Measurements from ENCODE around the gene WRAP73. TPM values are rescaled to one million over a fixed set of nuclear protein-coding genes. Genes with fewer than 3 reads are reported as not detected.

The WRAP73 gene
- total and polyA plus RNA-seq, 2 experiments from 2014 or later = 14.7 to 28.8 TPM

DNA sequence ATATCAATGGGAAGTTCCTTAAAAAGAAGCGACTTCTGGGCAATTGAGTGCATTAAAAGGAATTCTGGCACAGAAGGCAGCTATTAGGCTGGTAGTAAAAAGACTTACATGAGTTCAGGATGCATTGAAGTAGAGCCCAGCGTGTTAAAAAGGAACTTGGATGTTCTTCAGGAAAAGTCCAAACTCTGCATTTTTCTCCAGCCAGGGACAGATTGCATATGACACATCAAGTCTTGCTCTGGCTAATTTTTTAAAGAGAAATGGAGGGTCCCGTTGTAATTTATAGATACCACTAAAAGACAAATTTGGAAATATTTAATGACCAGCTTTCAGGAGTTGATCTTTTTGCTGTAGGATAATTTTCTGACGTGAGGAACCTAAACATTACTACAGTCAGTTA is 23.9 kb downstream of the WRAP73 start:
- WGBS (ENCODE audit: low lambda C conversion rate, missing lambda C conversion rate) = 93% methylated on average over 4 of the region's 4 CpGs
- H2AFZ ChIP-seq = no peak overlapping the region
- H3K27me3 ChIP-seq = no peaks in the 10 kb centered on the region
- peaks cover 28% of the 10 kb centered on the region for H3K79me2 ChIP-seq
- DNase-seq (ENCODE audit: low spot score) = no peak
- H3K27ac ChIP-seq = peak overlapping the region; percentile 95
- H3K4me2 ChIP-seq = peak overlapping the region; percentile 91
- no peaks in the 10 kb centered on the region for H4K20me1 ChIP-seq (ENCODE audit: insufficient read depth, poor library complexity, severe bottlenecking)
- no peaks in the 10 kb centered on the region for H3K36me3 ChIP-seq (replicated peaks; ENCODE audit: insufficient read depth, low read depth)
- no peak overlapping the region for H3K4me3 ChIP-seq
- TF ChIP-seq EZH2 (IDR thresholded peaks at IDR 0.05; ENCODE audit: borderline replicate concordance) (no peak), EZH2phosphoT487 (IDR thresholded peaks at IDR 0.05; ENCODE audit: low read depth, severe bottlenecking, unreplicated experiment) (no peak)
- TF ChIP-seq, protein P1, sequence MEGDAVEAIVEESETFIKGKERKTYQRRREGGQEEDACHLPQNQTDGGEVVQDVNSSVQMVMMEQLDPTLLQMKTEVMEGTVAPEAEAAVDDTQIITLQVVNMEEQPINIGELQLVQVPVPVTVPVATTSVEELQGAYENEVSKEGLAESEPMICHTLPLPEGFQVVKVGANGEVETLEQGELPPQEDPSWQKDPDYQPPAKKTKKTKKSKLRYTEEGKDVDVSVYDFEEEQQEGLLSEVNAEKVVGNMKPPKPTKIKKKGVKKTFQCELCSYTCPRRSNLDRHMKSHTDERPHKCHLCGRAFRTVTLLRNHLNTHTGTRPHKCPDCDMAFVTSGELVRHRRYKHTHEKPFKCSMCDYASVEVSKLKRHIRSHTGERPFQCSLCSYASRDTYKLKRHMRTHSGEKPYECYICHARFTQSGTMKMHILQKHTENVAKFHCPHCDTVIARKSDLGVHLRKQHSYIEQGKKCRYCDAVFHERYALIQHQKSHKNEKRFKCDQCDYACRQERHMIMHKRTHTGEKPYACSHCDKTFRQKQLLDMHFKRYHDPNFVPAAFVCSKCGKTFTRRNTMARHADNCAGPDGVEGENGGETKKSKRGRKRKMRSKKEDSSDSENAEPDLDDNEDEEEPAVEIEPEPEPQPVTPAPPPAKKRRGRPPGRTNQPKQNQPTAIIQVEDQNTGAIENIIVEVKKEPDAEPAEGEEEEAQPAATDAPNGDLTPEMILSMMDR (IDR thresholded peaks at IDR 0.05; ENCODE audit: poor library complexity) = no peak
- H3K9me3 ChIP-seq (ENCODE audit: low read depth) = no peaks in the 10 kb centered on the region
- H3K9me2 ChIP-seq (replicated peaks; ENCODE audit: insufficient read depth) = no peaks in the 10 kb centered on the region
- H3K4me1 ChIP-seq (ENCODE audit: insufficient read depth) = peaks cover 8% of the 10 kb centered on the region

- Histone ChIP-seq H3K9me3 (ENCODE audit: low read depth) (no peaks in the 10 kb centered on the region), H3K4me2 (peak overlapping the region; percentile 91), H3K4me1 (ENCODE audit: insufficient read depth) (peaks cover 8% of the 10 kb centered on the region), H3K79me2 (peaks cover 28% of the 10 kb centered on the region), H3K36me3 (replicated peaks; ENCODE audit: insufficient read depth, low read depth) (no peaks in the 10 kb centered on the region), H2AFZ (peak overlapping the region; percentile 23), H3K27me3 (no peaks in the 10 kb centered on the region), H4K20me1 (ENCODE audit: insufficient read depth, poor library complexity, severe bottlenecking) (no peaks in the 10 kb centered on the region), H3K4me3 (peak overlapping the region; percentile 80), H3K27ac (peak overlapping the region; percentile 95), H3K9me2 (replicated peaks; ENCODE audit: insufficient read depth) (no peaks in the 10 kb centered on the region)
- TF ChIP-seq, protein P1 (IDR thresholded peaks at IDR 0.05; ENCODE audit: poor library complexity) = no peak
- no peak for TF ChIP-seq EZH2phosphoT487 (IDR thresholded peaks at IDR 0.05; ENCODE audit: low read depth, severe bottlenecking, unreplicated experiment)
- WGBS (ENCODE audit: low lambda C conversion rate, missing lambda C conversion rate) = 4% methylated on average over 24 of the region's 71 CpGs
- DNase-seq (ENCODE audit: low spot score) = peak; percentile 83
These were observed 24.6 kb downstream of the WRAP73 start for GRCh38 chr1:3625151-3625907.

DNA sequence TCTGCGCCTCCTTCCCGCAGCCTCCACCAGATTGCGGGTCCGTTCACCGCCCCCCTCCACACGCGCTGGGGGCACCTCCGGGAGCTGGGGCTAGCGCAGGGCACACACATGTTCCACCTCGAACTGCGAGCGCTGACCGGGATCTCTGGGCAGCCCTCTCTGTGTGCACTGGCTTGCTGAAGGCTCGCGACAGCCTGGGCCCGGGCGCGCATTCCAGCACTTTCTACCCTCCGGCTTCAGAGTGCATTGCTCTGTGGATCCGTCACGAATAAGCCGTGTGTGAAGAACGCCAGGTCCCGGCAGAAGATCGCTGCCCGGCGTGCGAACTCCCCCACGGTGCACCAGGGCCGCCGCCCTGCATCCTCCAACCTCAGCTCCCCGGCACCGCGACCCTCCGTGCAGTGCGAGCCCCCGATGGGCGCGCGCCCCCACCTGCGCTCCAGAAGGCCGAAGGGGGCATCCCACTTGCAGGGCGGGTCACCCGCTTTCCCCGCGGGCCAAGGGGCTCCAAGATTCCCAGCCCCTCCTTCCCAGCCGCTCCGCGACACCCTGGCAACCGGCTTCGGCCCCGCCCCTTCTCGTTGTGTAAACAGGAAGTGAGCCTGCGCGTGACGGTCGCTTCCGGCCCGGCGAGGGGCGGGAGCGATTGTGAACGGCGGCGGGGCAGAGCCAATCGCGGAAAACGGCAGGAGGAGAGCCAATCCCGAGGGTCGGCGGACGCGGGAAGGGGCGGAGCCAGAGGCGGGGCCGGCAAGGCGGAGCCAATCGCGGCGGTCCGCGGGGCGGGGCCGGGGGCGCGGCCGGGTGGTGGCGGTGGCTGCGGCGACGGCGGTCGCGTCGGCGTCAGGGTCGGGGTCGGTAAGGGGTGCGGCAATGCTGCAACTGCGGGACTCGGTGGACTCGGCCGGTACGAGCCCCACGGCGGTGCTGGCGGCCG is 25.4 kb downstream of the WRAP73 start, which contains the start of gene TPRG1L:
TSS of gene TPRG1L (plus strand) at position 816 of the 937 bp plus-strand sequence. CDS start at position 874, 58 bp downstream.
- Histone ChIP-seq H3K27ac (peak within 1 kb of the TSS; percentile 95), H3K4me2 (peak within 1 kb of the TSS; percentile 91), H3K9me3 (ENCODE audit: low read depth) (no peaks in the 10 kb centered on the region), H4K20me1 (ENCODE audit: insufficient read depth, poor library complexity, severe bottlenecking) (no peaks in the 10 kb centered on the region), H3K4me3 (peak within 1 kb of the TSS; percentile 87), H2AFZ (peak within 1 kb of the TSS; percentile 68), H3K36me3 (replicated peaks; ENCODE audit: insufficient read depth, low read depth) (no peaks in the 10 kb centered on the region), H3K79me2 (peaks cover 28% of the 10 kb centered on the region), H3K27me3 (no peaks in the 10 kb centered on the region), H3K4me1 (ENCODE audit: insufficient read depth) (peaks cover 8% of the 10 kb centered on the region), H3K9me2 (replicated peaks; ENCODE audit: insufficient read depth) (no peaks in the 10 kb centered on the region)
- peak; percentile 99 for DNase-seq (ENCODE audit: low spot score)
- TF ChIP-seq, protein P1 (IDR thresholded peaks at IDR 0.05; ENCODE audit: poor library complexity) = no peak
- no peak for TF ChIP-seq EZH2phosphoT487 (IDR thresholded peaks at IDR 0.05; ENCODE audit: low read depth, severe bottlenecking, unreplicated experiment)
- no peak for TF ChIP-seq EZH2 (IDR thresholded peaks at IDR 0.05; ENCODE audit: borderline replicate concordance)
- WGBS (ENCODE audit: low lambda C conversion rate, missing lambda C conversion rate) = 2% methylated on average over 64 of the region's 108 CpGs
